HepG2 (cell line): Measurements from ENCODE around the gene ANP32B.

Experiments used
- CREB3 ChIP-seq: sonication (generic); formaldehyde crosslinking; IDR thresholded peaks from 2 replicates; pipeline ENCODE4 v1.5.0; 2020; ENCODE audit warnings: missing genetic modification reagents
- CREM ChIP-seq, 2 experiments: sonication (generic) in 1 of 2; formaldehyde crosslinking in 1 of 2; IDR thresholded peaks; 2 replicates each; pipeline versions ENCODE4 v1.4.0 to v1.6.1; 2016 to 2020; ENCODE audit warnings: antibody characterized with exemption in 1 of 2, mild to moderate bottlenecking in 1 of 2, missing genetic modification reagents in 1 of 2
- MAZ ChIP-seq, 2 experiments: sonication (generic) in 1 of 2; formaldehyde crosslinking in 1 of 2; IDR thresholded peaks; 2 replicates each; pipeline versions ENCODE4 v1.5.0 to v1.6.1; 2012 to 2020; ENCODE audit warnings: low read depth in 2 of 2, mild to moderate bottlenecking in 2 of 2, borderline replicate concordance in 1 of 2, improper control_type of control experiment in 1 of 2, low read length in 1 of 2, missing genetic modification reagents in 1 of 2, moderate library complexity in 1 of 2
- POLR2A ChIP-seq, 2 experiments: IDR thresholded peaks; 2 replicates each; pipeline ENCODE4 v1.6.1; 2011; ENCODE audit warnings: low read depth in 2 of 2, low read length in 2 of 2, mild to moderate bottlenecking in 1 of 2, moderate library complexity in 1 of 2; ENCODE audit not compliant: insufficient read depth in 1 of 2

- TF ChIP-seq CREM (IDR thresholded peaks at IDR 0.05) (no peak), CREM (CRISPR knock-in tag; IDR thresholded peaks at IDR 0.05) (no peak), CREB3 (CRISPR knock-in tag) (no peak), POLR2A (IDR thresholded peaks at IDR 0.05; ENCODE audit: insufficient read depth in 1 of 2, low read depth in 2 of 2, low read length in 2 of 2) (no peak), MAZ (IDR thresholded peaks at IDR 0.05; ENCODE audit: borderline replicate concordance, low read depth, low read length) (no peak), MAZ (CRISPR knock-in tag; IDR thresholded peaks at IDR 0.05; ENCODE audit: low read depth) (no peak)
Observed at GRCh38 chr9:98024702-98025101, 41.6 kb downstream of the ANP32B start.
